ENCODE data around the gene SLC6A8.
"Not testable (repeated sequence)": the region's sequence is repeated elsewhere in the genome, so short reads cannot be mapped to it uniquely, and the experiment has no call there.

The SLC6A8 gene

GRCh38 chrX:153672531-153673427 lies 14.9 kb upstream of the SLC6A8 start:
- no peak for DNase-seq

GRCh38 chrX:153673428-153674218 lies 14.1 kb upstream of the SLC6A8 start, which contains the start of gene PNCK:
Gene PNCK, minus strand, starts transcription at chrX:153673813. Its CDS starts 737 bp downstream, at chrX:153673076.
- DNase-seq, result no peak

GRCh38 chrX:153674219-153674851 lies 13.4 kb upstream of the SLC6A8 start:
- no peak for DNase-seq

- DNase-seq, result no peak
Measured at GRCh38 chrX:153681175-153681574, 6.6 kb upstream of the SLC6A8 start.

GRCh38 chrX:153683486-153683885 lies 4.2 kb upstream of the SLC6A8 start:
- DNase-seq, result not testable (repeated sequence)

- DNase-seq, result no peak
Measured at GRCh38 chrX:153684467-153685155, 3.1 kb upstream of the SLC6A8 start.

GRCh38 chrX:153685156-153685536 lies 2.6 kb upstream of the SLC6A8 start:
- no peak for DNase-seq

- no peak for DNase-seq
Measured at GRCh38 chrX:153685751-153686696, 1.7 kb upstream of the SLC6A8 start.

- no peak for DNase-seq
Measured at GRCh38 chrX:153686711-153687110, 1.0 kb upstream of the SLC6A8 start.

GRCh38 chrX:153688071-153688470 lies 345 bp downstream of the SLC6A8 start:
- no peak for DNase-seq

GRCh38 chrX:153688506-153688905 lies 780 bp downstream of the SLC6A8 start:
- DNase-seq, result no peak

GRCh38 chrX:153688911-153689590 lies 1.3 kb downstream of the SLC6A8 start:
- no peak for DNase-seq

- no peak for DNase-seq
Measured at GRCh38 chrX:153689654-153690465, 2.1 kb downstream of the SLC6A8 start.

- DNase-seq, result no peak
Measured at GRCh38 chrX:153690466-153690865, 2.7 kb downstream of the SLC6A8 start.

GRCh38 chrX:153691032-153691827 lies 3.5 kb downstream of the SLC6A8 start:
- DNase-seq, result not testable (repeated sequence)

GRCh38 chrX:153692003-153692402 lies 4.3 kb downstream of the SLC6A8 start:
- DNase-seq, result no peak

GRCh38 chrX:153692611-153693156 lies 5.0 kb downstream of the SLC6A8 start:
- no peak for DNase-seq

- DNase-seq, result no peak
Measured at GRCh38 chrX:153693216-153694086, 5.7 kb downstream of the SLC6A8 start.

Measured in NCI-H1105 (cell line).